Thoracic aorta (tissue), 2 donors: ENCODE results near the gene TNFRSF14. TPM values are rescaled to one million over a fixed set of nuclear protein-coding genes. Genes with fewer than 3 reads are reported as not detected.

Experiments
- ATAC-seq: fragments of 150-250 bp; one replicate; pipeline ENCODE4 v1.8.0; 2017; ENCODE audit warnings: low read depth; ENCODE audit not compliant: insufficient number of reproducible peaks, low FRiP score
- DNase-seq: peaks from one replicate; pipeline ENCODE4 v3.0.0-alpha.2; 2020; ENCODE audit warnings: low spot score
- H3K27ac ChIP-seq, 2 donors: fragments of 200-600 bp; sonication (generic); 1 replicate in 1 of 2; 2 replicates in 1 of 2; pipeline ENCODE4 v1.5.1; 2016; ENCODE audit warnings: mild to moderate bottlenecking in 2 of 2, moderate library complexity in 2 of 2
- H3K27me3 ChIP-seq: fragments of 200-600 bp; sonication (generic); replicated peaks from 2 replicates; pipeline ENCODE4 v1.6.0; 2016; ENCODE audit warnings: mild to moderate bottlenecking; ENCODE audit not compliant: insufficient read depth
- H3K36me3 ChIP-seq: fragments of 200-600 bp; sonication (generic); one replicate; pipeline ENCODE4 v1.5.1; 2016
- H3K4me1 ChIP-seq, 2 donors: fragments of 200-600 bp; sonication (generic); 1 replicate in 1 of 2; 2 replicates in 1 of 2; pipeline versions ENCODE4 v1.5.1 to v1.6.0; 2016; ENCODE audit warnings: low read depth in 2 of 2, mild to moderate bottlenecking in 1 of 2; ENCODE audit not compliant: control insufficient read depth in 1 of 2
- H3K4me3 ChIP-seq: fragments of 200-600 bp; sonication (generic); 2 replicates; pipeline ENCODE4 v1.5.1; 2016; ENCODE audit warnings: mild to moderate bottlenecking
- H3K9me3 ChIP-seq: fragments of 200-600 bp; sonication (generic); 2 replicates; pipeline ENCODE4 v1.5.1; 2016
- total RNA-seq, 2 donors: library from RNA; depleted of rRNA; stranded (reverse); fragments of >200 nt; gene quantifications; one replicate each; pipeline versions ENCODE4 v1.1.0 to v1.2.3, GENCODE V29; 2016
- TF ChIP-seq, protein P1 (sequence below): fragments of 200-600 bp; sonication (generic); IDR thresholded peaks from one replicate; pipeline ENCODE4 v1.5.1; 2019; ENCODE audit warnings: antibody characterized with exemption

TNFRSF14 gene
- total RNA-seq, 2 donors from 2014 or later: 29.6 to 55.6 TPM

DNA sequence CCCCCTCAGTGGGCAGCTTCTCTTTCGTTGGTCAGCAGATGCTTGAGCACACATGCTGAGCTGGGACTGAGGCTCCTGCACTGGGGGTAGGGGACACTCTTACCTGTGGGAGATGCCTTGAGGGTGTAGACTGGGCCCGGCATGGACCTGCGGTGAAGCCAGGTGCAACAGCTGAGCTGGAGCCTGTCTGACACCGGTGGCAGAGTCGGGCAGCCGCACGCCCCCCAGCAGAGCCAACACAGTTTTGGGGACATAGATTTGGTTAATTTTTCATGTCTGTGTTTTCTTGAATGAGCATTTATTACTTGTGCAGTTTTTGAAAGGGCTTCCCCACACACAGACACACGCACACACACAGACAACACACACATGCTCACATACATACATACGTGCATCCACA lies 20.2 kb upstream of the TNFRSF14 start:
- Histone ChIP-seq H3K9me3 (no peaks in the 10 kb centered on the region), H3K27ac (no peak overlapping the region), H3K36me3 (no peaks in the 10 kb centered on the region), H3K27me3 (no peaks in the 10 kb centered on the region), H3K4me3 (no peak overlapping the region), H3K4me1 (peaks cover 5 to 17% of the 10 kb centered on the region in 2 donors)
- TF ChIP-seq, protein P1, sequence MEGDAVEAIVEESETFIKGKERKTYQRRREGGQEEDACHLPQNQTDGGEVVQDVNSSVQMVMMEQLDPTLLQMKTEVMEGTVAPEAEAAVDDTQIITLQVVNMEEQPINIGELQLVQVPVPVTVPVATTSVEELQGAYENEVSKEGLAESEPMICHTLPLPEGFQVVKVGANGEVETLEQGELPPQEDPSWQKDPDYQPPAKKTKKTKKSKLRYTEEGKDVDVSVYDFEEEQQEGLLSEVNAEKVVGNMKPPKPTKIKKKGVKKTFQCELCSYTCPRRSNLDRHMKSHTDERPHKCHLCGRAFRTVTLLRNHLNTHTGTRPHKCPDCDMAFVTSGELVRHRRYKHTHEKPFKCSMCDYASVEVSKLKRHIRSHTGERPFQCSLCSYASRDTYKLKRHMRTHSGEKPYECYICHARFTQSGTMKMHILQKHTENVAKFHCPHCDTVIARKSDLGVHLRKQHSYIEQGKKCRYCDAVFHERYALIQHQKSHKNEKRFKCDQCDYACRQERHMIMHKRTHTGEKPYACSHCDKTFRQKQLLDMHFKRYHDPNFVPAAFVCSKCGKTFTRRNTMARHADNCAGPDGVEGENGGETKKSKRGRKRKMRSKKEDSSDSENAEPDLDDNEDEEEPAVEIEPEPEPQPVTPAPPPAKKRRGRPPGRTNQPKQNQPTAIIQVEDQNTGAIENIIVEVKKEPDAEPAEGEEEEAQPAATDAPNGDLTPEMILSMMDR: no peak
- ATAC-seq: no peak
- DNase-seq: no peak

DNA sequence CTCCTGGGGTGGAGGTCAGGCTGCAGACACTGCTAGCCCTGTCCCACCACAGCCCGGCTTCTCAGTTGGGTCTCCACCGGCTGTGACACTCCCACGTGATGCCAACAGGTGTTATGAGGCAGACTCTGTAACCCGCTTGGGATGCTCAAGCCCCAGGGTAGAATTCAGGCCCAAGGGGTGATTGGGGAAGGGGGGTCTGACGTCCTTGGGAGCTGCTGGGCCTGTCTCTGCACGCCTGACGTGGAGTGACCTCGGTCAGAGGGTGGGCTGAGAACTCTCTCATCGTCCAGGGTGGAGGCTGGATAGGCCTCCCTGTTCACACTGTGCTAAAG lies 18.4 kb upstream of the TNFRSF14 start:
- H3K27ac ChIP-seq: no peak overlapping the region
- H3K4me1 ChIP-seq: peaks cover 0 to 2% of the 10 kb centered on the region in 2 donors
- no peaks in the 10 kb centered on the region for H3K27me3 ChIP-seq
- no peaks in the 10 kb centered on the region for H3K9me3 ChIP-seq
- no peak for DNase-seq
- ATAC-seq: no peak
- H3K36me3 ChIP-seq: no peaks in the 10 kb centered on the region
- H3K4me3 ChIP-seq: no peak overlapping the region
- TF ChIP-seq, protein P1: no peak

DNA sequence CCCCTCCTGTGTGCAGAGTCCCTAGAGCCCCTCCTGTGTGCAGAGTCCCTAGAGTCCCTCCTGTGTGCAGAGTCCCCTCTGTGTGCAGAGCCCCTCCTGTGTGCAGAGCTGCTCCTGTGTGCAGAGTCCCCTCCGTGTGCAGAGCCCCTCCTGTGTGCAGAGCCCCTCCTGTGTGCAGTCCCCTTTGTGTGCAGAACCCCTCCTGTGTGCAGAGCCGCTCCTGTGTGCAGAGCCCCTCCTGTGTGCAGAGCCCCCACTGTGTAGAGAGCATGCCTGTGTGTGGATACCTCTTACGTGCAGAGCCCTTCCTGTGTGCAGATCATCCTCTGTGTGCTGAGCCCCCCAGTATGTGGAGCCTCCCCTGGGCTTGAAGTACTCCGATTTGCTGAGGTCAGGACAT lies 17.8 kb upstream of the TNFRSF14 start:
- Histone ChIP-seq H3K27me3 (no peaks in the 10 kb centered on the region), H3K36me3 (no peaks in the 10 kb centered on the region), H3K9me3 (no peaks in the 10 kb centered on the region), H3K4me1 (no peaks in the 10 kb centered on the region), H3K4me3 (no peak overlapping the region), H3K27ac (no peak overlapping the region)
- TF ChIP-seq, protein P1: no peak
- DNase-seq: no peak
- ATAC-seq: no peak

DNA sequence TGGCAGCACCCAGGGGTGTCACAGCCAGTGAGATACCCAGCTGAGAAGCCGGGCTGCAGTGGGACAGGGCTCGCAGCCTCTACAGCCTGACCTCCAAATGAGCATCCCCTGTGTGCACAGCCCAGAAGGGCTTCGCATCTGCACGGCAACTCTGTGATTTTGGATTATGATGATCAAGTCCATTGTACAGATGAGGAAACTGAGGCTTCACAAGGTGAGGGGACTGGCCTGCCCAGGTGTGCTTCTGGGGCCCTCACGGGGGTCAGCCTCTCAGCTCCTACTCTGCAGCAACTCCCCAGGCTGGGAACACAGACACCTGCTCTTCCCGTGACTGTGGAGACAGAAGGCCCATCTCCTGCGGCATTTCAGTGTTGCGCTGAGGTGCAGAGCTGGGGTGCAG lies 17.3 kb upstream of the TNFRSF14 start:
- TF ChIP-seq, protein P1: no peak
- H3K9me3 ChIP-seq: no peaks in the 10 kb centered on the region
- no peak overlapping the region for H3K4me3 ChIP-seq
- H3K36me3 ChIP-seq: no peaks in the 10 kb centered on the region
- H3K4me1 ChIP-seq: no peaks in the 10 kb centered on the region
- DNase-seq (no peak), ATAC-seq (no peak)
- H3K27ac ChIP-seq: no peak overlapping the region
- H3K27me3 ChIP-seq: no peaks in the 10 kb centered on the region

DNA sequence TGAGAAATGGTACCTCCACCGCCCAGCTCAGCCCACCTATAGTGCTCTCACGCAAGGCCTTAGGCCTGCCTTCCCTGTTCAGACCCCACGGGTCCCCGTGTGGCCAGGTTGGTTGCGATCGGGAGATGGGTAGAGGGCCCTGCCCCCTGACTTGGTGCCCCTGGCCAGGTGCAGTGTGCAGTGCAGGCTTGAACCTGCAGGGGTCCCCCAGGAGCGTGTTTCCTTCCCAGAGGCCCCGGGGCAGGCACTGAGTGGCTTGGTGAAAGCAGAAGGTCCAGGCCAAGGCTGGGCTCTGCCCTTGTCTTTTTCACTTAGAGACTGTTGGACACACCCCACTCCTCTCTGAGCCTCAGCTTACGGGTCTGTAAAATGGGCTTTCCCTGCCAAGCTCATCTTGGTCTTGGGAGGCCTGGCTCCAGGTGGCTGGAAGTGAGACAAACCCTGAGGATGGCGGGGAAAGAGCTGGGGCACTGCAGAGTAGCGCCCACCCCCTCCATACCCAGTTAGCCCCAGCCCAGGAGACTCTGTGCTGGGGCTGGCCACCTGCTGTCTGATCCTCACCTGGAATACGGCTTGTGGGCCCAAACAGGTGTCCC lies 16.8 kb upstream of the TNFRSF14 start:
- no peaks in the 10 kb centered on the region for H3K4me1 ChIP-seq
- H3K27ac ChIP-seq: no peak overlapping the region
- TF ChIP-seq, protein P1: no peak
- no peaks in the 10 kb centered on the region for H3K36me3 ChIP-seq
- no peak for ATAC-seq
- no peaks in the 10 kb centered on the region for H3K9me3 ChIP-seq
- DNase-seq: no peak
- no peak overlapping the region for H3K4me3 ChIP-seq
- H3K27me3 ChIP-seq: no peaks in the 10 kb centered on the region
